Stimulated activated CD4-positive, alpha-beta T cell treated with anti-CD3 and anti-CD28 coated beads, Interleukin-1b, Interleukin-23, amount 100 ng/mL, for 48 hours (primary cell): Measurements from ENCODE around the gene WDR36.
A peak's percentile ranks its signal among the peaks of the same experiment; 100 is the strongest.
"Not testable (repeated sequence)": the region's sequence is repeated elsewhere in the genome, so short reads cannot be mapped to it uniquely, and the experiment has no call there.

ENCODE experiments used
- DNase-seq: peaks from one replicate; pipeline ENCODE4 v3.0.0-alpha.2; 2020

Gene WDR36

DNA sequence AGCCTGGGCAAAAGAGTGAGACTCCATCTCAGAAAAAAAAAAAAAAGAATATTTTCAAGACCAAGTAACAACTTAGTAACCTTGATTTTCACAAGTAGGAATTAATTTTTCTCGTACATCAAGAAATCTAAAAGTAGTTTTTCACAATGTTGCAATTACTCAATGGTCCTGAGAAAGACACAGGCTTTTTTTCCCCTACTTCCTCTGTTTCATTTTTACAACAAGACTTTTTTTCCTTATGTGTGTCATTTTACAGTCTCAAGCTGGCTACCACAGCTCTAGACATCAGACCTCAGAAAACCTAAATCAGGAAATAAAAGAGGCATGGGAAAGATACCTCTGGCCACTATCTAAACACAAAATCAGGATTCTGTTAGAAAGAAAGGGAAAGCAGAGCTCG, 45.9 kb downstream of the WDR36 start:
- no peak for DNase-seq

DNA sequence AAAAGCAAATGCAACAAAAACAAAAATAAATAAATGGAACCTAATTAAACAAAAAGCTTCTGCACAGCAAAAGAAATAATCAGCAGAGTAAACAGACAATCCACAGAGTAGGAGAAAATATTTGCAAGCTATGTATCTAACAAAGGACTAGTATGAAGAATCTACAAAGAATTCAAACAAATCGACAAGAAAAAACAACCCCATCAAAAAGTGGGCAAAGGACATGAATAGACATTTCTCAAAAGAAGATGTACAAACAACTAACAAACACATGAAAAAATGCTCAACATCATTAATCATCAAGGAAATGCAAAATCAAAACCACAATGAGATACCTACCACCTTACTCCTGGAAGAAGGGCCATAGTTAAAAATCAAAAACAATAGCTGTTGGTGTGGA, 49.3 kb downstream of the WDR36 start:
- not testable (repeated sequence) for DNase-seq

DNA sequence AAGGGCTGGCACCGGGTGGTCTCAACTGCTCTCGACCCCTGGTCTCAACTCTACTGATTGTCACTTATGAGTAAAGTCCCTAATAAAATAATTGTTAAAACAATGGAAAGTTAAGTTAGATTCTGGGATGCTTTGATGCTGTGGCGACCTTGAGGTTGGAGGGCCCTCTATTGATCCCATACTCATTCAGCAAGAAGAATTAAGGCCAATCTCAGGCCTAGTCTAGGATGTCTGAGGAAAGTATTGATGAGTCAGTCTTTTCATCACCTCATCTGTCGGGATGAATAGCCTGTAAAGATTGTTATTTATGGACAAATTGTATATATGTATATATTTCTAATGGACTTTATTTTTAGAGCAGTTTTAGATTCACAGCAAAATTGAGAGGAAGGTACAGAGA, 50.8 kb downstream of the WDR36 start:
- no peak for DNase-seq

DNA sequence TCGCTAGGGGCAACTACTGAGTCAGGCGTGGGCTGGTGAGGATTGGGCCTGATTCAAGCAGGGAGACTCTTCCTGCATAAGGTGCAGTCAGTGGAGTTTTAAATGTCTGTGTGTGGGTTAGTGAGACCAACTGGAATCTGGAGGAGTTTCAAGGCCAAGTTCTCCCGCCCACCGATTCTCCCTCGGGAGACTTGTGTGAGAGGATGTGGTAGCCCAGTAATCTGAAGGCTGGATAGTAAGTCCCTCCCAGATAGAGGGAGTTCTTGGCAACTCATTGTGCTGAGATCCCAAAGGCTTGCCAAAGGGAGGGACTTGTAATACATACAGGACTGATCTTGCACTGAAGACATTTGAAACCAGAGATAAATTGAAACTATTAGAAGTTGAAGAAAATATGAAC, 51.8 kb downstream of the WDR36 start:
- no peak for DNase-seq

DNA sequence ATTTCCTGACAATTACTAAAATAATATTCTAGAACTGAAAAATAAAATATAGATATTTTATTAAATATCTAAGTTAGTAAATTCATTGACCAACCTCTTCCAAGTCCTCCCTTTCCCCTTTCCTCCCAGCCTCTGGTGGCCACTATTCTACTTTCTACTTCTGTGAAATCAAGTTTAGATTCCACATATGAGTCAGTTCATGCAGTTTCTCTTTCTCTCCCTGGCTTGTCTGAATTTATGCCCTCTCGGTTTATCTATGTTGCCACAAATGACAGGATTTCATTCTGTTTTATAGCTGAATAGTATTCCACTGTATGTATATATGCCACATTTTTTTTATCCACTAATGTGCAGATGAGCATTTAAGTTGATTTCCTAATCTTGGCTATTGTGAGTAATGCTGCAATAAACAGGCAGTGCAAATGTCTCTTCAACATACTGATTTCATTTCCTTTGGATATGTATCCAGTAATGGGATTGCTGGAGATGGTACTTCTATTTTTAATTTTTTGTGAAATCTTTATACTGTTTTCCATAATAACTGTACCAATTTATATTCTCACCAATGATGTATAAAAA, 52.3 kb downstream of the WDR36 start:
- DNase-seq: no peak

DNA sequence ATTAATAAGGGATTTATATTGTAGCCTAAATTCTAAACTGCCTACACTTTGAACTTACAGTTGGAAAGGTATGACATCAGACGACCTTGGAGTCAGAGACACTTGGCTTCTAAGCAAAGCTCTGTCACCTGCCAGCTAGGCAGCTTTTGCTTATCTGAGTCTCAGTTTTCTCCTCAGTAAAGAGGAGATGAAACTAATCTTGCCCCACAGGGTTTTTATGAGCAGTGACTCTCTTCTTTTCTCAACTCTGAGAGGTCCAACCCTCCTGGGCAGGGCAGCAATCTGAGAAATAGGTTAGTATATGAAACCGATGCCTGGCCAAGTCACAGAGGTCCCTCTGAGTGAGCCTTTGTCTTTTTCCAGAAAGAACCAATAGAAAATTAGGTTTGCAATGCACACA, 53.9 kb downstream of the WDR36 start:
- no peak for DNase-seq

DNA sequence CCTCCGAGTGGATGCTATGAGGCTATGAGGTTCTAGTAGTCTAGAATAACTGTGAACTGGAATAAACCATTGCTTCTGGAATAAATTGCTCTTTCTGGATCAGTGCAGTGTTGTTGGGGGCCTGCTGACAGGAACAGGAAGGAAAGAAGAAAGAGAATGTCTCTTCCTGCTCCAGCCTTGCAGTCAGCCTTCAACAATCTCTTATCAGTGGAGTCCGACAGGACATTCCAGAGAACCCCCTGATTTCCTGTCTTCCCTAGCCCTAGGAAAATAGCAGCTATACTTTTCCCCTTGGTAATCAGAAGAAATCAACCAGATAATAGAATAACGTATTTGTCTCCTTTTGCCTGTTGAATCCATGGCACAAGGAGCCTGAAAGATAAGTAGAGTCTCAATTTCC, 55.4 kb downstream of the WDR36 start:
- no peak for DNase-seq

DNA sequence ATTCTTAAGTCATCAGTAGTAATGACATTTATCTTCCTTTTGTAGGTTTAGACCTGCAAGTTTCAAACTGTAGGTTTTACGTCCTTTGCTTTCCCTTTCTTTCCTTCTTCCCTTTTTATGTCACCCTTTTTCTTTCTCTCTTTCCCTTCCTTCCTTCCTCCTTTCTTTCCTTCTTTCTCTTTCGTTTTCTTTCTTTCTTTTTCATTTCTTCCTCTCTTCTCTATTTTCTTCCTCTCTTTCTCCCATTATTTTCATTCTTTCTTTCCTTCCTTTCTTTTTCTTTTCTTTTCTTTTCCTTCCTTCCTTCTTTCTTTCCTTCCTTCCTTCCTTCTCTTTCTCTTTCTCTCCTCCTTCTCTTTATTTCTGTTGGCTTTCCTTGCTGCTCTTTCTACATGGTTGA, 59.9 kb downstream of the WDR36 start:
- DNase-seq: no peak

DNA sequence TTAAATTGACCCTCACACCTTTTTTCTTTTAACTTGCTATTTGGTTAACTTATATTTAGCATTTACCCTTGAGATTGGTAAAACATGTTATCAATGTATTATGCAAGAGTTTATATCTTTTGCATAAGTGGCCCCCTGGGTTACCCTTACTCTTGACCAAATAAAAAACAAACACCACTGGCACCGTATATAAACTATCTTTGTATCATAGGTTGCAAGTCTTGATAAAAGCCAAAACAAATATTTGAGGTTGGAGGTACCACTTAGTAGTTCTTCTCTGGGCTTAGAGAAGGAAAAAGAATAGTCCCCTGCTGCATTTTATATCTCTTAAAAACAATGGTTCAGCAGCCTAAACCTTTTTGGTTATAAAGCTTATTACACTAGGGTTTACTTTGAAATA, 61.3 kb downstream of the WDR36 start:
- DNase-seq: no peak

DNA sequence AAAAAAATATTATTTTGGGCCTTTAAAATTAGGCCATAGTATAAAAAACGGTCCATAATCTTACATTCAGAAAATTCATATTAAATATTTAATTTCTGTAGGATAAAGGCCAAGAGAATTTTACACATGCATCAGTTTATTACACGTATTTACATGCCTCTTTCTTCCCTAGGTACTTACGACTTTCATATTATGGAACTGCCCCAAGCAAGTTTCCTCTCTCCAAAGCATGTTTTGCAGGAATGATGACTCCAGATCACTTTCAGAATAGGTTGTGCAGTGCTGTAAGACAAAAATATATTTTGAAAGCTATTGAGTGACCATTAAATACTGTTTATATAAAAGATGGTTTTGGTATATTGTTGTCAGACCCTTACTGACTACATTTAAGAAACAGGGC, 61.8 kb downstream of the WDR36 start:
- DNase-seq: no peak

DNA sequence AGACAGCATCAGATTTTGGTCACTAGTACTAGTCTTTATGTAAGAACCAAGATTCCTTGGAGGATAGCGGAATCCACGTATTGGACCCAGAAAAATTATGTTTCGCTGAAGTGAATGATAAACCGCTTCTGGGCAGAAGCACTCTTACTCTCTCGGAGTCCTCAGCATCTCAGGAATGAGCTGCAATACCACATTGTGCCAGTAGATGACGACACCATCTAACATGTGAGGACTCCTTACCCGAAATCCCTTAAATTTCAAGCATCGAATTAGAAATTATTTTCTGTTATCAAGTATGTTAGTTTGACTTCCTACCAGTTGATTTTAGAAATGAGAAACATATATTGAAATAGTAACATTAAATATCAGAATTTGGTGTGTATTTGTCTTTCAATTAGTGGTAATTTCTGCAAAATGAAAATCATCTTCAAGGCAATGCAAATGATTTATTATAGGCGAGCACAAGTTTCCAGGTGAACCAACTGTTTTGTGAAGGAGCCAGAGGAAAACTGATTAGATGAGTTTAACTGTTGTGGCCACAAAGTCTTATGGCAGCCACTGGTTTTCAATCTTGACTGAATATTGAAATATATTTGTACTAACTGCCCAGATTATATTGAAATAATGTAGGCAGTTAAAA, 66.1 kb downstream of the WDR36 start:
- peak; percentile 73 for DNase-seq

DNA sequence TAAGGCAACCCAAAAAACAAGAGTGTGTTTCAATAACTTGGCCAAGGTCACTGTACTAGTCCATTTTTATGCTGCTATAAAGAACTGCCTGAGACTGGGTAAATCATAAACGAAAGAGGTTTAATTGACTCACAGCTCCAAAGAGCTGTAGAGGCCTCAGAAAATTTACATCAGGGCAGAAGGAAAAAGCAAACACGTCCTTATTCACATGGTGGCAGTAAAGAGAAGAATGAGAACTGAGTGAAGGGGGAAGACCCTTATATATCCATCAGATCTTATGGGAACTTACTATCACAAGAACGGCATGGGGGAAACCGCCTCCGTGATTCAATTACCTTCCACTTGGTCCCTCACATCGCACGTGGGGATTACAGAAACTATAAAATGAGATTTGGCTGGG, 67.7 kb downstream of the WDR36 start:
- DNase-seq: no peak

DNA sequence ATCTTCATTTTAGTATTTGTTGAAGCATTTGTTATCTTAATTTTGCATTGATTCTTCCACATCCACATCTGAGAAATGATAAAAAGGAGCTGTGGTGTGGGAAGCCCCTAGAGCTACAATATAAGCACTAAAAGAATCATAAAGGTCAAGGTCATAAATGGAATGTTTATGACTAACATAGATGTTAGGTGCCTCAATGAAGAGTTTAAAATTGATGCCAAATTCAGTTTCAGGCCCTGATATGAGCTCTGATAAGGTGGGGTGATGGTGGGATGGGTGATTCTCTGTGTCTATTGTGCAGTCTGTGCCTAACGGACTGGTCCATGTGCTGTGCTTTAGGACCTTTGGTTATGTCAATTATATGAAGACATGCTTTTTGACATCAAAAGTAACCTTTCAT, 70.9 kb downstream of the WDR36 start:
- DNase-seq: no peak

DNA sequence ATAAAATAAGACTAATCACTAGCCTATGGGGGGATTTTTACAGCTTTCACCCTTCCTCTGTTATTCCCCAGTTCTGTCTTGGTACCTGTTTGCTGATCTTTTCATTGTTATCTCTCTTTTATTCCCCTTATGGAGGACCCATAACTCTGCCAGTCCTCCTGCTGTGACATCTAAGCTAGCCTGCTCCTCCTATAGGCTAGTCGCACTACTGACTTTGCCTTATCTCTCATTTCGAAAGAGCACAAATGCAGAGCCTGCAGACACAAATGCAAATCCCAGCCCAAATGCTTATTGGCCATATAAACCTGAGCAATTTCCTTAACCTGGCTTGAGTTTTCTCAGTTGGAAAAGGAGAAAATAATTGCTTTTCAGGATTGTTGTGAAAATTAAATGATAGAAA, 72.9 kb downstream of the WDR36 start:
- DNase-seq: no peak

DNA sequence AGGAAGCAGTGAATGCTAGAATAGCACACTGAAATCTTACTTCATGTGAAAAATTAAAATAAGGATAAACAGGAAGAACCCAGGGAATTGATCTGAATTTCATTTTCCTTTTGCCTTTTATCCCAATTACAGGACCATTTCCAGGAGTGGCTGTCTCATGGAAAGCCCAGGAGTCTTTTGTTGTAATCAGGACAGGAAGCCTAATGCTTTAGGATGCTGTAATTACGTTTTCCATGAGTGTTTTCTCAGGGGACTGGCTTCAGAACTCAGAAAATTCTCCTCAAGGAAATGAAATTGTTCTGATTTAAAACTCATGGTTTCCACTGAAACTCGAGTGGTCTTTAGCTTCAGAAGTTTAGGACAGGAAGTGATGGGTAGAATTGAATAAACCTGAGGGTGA, 75.4 kb downstream of the WDR36 start:
- DNase-seq: no peak

DNA sequence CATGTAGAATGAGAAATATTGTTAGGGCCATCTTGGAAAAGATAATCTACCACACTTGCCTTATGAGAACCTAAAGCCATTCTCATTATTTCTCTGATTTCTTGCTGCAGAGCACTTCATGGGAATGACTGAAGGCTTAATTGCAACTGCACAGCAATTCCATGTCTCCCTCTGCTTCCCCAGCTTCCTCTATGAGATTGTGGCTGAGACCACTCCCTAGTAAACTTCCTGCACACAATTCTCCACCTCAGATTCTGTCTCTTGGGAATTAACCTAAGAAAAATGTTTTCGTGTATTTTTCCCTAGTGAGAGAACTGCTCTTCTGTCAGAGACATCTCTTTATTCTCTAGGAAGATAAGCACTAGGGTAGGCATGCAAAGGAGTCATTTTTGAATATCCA, 76.5 kb downstream of the WDR36 start:
- DNase-seq: no peak

DNA sequence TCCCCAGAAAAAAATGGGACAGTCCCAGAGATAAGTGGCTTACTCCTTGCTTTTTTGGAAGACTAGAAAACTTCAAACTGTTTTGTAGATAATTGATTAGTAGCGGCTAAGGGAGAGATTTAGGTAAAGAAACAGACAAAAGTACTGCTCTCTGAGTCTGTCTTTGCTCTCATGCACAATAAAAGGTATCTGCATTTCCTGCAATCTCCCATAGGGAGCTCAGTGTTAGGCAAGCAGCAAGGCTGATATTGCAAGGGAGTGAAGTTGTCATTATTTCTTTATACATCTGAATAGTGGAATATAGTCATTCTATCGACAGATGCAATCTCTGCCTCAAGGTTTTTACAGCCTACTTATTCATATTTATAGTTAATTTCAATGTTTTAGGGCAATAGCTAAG, 77.1 kb downstream of the WDR36 start:
- no peak for DNase-seq

DNA sequence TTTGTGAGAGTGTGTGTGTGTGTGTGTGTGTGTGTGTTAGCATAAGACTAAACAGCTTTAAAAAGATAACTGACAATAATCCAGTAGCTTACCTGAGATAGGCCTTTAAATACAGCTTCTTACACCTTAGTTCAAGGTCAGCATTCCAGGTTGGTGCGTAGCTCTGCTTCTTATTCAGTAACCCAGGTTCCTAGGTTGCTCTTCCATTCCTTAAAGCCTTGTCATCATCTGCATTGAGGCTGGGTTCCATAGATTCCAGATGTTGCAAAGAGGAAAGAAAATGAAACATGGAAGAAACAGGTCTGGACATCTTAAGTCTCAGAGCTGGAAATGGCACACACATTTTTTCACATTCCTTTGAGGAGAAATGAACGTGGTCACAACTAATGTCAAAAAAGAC, 78.1 kb downstream of the WDR36 start:
- no peak for DNase-seq

DNA sequence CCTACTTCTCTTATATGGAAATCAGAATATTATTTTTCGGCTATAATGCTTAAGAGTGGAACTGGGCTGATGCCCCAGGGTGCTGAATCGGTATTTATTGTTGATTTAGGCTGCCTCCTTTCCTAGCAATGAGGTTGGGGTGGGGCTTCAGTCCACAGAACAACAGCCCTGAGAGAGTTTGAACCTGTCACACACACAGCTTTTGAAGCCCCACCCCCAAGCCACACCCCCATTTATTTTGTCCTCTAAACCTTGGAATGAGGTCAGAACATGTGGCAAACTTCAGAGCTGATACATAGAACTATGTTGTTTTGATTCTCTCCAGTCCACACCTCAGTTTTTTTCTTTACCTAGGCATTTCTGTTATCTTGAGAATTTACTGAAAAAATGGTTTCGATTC, 80.4 kb downstream of the WDR36 start:
- DNase-seq: no peak

DNA sequence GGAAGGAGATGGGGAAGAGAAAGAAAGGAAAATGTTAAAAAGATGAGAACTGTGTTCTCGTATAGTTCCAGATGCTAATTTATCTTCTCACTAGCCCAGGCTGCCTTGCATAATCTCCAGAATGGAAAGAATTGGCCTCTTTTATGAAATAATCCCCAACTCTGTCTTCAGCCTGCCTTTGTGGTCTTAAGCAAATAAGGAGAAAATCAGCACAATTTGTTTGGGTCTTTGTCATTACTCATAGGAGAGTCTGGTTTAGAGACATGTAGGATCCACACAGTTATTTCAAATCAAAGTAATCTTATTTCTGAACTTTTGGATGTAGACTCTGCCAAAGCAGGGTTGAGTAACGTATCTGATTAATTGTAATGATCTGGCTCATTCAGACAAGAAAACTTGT, 81.3 kb downstream of the WDR36 start:
- no peak for DNase-seq
